DMS153 treated with DMSO at 0.1 percent for 48 hours (cell line): ENCODE data around the gene INTS7.
A peak's percentile ranks its signal among the peaks of the same experiment; 100 is the strongest.

Experiments used
- DNase-seq: peaks from one replicate; lab custom pipeline; 2025; ENCODE audit not compliant: unreplicated experiment; lab: John Stamatoyannopoulos, UW

INTS7 gene, protein sequence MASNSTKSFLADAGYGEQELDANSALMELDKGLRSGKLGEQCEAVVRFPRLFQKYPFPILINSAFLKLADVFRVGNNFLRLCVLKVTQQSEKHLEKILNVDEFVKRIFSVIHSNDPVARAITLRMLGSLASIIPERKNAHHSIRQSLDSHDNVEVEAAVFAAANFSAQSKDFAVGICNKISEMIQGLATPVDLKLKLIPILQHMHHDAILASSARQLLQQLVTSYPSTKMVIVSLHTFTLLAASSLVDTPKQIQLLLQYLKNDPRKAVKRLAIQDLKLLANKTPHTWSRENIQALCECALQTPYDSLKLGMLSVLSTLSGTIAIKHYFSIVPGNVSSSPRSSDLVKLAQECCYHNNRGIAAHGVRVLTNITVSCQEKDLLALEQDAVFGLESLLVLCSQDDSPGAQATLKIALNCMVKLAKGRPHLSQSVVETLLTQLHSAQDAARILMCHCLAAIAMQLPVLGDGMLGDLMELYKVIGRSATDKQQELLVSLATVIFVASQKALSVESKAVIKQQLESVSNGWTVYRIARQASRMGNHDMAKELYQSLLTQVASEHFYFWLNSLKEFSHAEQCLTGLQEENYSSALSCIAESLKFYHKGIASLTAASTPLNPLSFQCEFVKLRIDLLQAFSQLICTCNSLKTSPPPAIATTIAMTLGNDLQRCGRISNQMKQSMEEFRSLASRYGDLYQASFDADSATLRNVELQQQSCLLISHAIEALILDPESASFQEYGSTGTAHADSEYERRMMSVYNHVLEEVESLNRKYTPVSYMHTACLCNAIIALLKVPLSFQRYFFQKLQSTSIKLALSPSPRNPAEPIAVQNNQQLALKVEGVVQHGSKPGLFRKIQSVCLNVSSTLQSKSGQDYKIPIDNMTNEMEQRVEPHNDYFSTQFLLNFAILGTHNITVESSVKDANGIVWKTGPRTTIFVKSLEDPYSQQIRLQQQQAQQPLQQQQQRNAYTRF

DNA sequence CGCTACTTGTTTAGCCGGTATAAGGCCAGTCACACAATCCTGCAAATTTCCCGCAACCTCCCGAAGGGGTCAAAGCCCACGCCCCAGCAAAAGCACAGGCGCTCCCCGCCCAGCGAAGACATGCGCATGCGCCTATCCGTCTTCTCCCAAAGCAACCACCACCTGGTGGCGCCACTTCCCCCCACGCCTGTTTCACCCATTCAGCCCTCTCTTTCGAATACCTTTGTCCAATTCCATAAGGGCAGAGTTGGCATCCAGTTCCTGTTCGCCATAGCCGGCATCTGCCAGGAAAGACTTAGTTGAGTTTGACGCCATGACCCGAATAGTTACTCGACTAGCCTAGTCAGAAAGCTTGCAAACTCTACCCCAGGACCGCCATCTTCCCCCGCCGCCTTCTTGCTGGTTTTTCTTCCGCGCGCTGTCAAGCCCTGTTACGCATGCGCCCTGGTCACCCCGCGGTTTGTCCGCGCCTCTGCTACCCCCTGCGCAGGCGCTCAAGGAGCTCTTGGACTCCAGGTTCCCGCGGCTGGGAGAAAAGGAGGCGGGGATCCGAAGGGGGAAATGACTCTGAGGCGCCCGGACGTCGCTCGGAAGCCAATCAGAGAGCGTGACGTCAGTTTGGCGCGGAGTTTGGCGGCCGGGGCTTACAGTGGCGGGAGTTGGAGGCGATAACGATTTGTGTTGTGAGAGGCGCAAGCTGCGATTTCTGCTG lies at the start of gene INTS7, which contains the start of gene DTL:
TSS of gene INTS7 (minus strand) at position 435 of the 712 bp plus-strand sequence. CDS start at position 315, 120 bp downstream.
TSS of gene DTL (plus strand) at position 626 of the 712 bp plus-strand sequence. CDS start 143 bp downstream, outside the sequence.
- peak; percentile 100 for DNase-seq

DNA sequence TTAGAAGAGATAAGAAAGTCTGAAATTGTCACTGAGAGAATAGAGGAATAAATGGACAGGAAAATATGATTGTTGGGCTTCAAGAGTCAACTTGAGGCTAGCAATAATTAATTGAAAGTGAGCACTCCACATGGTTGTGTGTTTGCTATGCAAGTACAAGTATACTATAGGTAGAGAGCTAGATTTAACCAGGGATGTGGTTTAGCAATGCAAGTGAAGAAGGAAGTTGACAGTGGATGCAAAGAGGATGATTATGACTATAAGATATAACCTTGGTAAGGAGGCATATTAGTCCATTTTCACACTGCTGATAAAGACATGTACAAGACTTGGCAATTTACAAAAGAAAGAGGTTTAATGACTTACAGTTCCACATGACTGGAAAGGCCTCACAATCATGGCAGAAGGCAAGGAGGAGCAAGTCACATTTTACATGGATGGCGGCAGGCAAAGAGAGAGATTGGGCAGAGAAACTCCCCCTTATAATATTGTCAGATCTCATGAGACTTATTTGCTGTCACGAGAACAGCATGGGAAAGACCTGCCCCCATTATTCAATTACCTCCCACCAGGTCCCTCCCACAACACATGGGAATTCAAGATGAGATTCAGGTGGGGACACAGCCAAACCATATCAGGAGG lies 47.5 kb upstream of the INTS7 start:
- DNase-seq, result no peak

DNA sequence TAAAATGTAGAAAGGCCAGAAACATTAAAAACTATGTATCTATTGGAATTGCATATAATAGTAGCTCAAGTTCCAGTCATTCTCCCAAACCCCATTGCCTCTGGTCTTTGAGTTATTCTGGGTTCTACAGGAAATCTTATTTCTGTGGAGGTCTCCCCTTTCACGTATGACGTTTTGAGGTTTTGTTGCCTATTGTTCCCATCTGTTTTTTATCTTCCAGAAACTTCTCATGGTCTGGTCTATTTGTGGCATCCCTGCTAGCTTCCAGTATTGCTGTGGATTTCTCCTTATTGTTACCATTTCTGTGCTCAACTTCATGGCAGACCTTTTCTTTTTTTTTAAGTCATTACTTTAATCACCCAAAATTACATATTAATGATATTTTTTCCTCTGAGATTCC lies 43.5 kb upstream of the INTS7 start:
- no peak for DNase-seq

DNA sequence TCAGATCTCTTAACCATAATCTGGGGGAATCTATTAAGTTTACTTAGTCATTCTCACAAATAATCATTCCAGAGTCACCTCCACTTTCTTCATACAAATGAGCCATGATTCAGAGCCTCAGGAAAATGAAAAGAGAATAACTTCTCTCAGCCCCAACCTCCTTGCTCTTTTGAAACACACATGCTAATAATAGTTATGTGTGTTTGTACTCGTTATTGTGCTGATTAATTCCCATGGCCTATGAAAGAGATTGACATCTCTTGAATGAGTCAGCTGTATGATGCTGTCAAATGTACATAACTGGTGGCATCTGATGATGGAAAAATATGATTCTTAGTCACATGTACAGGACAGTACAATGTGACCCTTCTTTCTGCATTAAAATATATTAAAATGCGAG lies 41.7 kb upstream of the INTS7 start:
- no peak for DNase-seq

DNA sequence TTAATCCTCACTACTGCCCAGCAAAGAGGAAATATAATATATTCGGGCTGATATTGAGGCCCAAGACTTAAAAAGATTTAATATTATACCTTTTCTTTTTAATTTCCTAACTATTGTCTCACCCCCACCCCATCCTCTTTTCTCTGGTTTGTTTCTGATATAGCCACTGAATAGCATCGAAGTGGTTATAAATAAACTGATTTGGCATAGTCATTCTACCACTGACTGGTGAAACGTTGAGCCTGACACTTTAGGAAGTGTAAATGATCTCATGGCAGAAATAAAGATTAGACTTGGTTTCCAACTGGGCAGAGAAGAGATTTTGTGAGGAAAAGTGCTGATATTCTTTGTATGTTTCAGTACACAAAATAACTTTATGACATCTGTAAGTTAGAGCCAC lies 39.5 kb upstream of the INTS7 start:
- no peak for DNase-seq

DNA sequence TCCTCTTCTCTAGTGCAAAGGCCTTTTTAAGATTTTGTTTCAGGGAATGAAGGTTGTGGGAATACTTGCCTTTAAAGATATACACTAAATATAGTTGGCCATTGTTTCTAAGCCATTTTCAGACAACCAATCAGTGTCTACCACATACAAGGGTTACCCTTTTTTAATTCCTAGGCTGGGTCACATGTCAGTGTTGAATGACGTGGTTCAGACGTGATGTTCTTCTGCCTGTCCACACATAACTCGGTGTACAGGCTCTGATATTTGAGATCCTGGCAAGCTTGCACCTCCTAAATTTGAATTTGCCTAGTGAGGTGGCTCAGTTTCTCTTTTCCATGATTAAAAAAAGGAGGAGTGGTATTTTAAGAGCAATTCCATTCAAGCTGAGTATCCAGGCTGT lies 39.0 kb upstream of the INTS7 start:
- no peak for DNase-seq

DNA sequence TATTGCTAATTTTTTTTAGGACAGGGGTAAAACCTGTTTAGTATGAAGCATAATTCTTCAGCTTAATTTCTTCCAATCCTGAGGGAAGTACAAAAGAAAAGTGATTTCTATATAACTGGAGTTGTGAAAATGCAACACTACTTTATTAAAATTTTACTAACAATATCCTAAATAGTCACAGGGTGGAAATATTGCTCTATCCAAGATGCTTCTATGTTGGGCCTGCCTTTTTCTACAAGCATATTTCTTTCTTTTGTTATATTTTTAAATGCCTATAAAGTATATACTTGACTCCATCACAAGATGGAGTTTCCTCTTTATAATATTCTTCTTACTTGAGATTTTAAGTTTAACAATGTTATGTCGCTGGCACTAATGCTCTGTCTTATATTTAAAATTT lies 38.1 kb upstream of the INTS7 start:
- no peak for DNase-seq

DNA sequence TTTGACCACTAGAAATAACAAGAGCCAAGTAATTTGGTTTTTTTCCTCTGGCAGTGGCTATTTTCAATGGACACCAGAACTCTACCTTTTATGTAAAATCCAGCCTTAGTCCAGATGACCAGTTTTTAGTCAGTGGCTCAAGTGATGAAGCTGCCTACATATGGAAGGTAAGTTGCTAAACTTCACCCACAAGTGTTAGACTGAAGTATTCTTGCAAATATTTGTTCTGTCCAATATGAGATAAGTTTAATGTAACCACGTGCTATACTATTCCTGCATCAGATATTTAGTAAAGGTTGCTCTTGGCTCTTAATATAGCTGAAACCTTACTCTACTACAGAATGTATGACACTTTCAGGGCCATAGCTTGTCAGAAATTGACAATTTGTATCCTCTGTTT lies 36.7 kb upstream of the INTS7 start:
- no peak for DNase-seq

DNA sequence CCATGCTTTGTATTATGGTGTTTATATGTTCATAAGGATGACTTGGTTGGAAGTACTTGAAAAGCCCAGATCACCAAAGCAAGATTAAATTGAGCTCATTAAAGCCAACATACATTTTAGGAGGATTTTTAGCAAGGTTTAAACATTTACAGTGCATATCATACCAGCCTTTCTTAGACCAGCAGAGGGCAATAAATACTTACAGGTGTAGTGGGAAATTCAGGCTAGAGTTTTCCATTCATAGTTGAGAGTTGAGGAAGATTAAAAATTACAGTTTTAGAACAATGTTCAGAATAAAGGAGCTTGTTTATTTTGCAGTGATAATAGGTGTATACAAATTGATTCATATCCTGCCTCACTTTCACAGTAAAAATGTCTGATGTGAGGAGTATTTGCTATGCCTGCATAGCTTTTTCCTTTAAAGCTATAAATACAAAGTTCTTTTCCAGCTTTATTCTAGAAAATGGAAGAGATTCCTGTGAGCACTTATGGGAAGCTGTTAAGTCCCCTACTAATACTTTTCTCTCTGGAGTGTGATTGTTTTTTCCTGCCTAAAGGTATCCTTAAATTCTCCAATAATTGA lies 35.5 kb upstream of the INTS7 start:
- DNase-seq, result peak; percentile 41

DNA sequence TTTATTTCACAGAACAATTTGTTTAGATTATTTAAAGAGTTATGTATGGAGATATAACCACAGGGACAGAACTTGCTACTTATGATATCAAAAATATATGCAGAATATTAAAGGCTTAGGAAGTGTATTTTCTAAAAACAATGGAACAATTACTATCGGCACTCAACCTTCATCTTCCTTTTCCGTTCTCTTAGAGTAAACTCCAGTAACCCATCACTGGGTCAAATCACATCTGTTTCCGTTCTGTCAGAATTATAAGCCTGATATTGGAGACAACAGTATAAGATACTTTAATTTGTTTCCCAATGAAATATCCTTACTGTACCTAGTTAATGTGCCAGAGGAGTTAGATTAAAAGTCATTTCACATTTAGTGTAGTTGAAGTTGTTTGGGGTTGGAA lies 32.4 kb upstream of the INTS7 start:
- DNase-seq, result no peak

DNA sequence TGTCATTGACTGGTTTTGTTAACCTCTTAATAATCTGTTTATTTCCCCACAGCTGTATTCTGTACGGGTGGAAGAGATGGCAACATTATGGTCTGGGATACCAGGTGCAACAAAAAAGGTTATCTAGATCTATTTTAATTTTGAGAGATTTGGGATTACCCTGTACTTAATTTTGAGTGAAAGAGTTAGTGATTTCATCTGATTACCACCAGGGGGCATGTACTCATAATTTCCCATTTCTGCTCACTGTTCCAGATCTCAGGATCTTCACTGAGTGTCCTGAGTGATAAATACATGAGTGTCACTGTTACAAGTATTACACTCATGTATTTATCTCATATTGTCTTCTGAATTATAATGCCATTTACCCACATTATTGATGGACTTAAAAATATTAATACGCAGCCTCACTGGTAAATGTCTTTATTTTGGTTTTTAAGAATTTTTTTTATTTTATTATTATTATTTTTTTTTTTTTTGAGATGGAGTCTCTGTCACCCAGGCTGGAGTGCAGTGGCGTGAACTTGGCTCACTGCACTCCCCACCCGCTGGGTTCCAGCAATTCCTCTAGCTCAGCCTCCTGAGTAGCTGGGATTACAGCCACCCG lies 27.6 kb upstream of the INTS7 start:
- DNase-seq, result peak; percentile 44

DNA sequence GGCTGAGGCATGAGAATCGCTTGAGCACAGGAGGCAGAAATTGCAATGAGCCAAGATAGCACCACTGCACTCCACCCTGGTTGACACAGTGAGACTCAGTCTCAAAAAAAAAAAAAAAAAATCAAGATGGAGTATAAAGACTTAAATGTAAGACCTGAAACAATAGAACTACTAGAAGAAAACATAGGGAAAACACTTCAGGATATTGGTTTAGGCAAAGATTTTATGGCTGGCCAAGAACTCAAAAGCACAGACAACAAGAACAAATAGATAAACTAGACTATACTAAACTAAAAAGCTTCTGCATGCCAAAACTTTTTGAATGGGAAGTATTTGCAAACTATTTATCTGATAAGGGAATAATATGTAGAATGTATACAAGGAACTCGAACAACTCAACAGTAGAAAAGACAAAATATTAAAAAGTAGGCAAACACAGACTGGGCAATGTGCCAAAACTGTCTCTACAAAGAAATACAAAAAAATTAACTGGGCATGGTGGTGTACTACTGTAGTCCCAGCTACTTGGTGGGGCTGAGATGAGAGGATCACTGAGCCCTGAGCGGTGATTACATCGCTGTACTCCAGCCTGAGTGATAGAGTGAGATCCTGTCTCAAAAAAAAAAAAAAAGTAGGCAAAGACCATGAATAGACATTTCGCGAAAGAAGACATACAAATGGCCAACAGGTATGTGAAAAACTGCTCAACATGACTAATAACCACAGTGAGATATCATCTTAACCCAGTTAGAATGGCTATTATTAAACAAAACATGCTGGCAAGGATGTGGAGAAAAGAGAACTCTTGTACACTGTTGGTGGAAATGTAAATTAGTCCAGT lies 25.5 kb upstream of the INTS7 start:
- DNase-seq, result no peak

DNA sequence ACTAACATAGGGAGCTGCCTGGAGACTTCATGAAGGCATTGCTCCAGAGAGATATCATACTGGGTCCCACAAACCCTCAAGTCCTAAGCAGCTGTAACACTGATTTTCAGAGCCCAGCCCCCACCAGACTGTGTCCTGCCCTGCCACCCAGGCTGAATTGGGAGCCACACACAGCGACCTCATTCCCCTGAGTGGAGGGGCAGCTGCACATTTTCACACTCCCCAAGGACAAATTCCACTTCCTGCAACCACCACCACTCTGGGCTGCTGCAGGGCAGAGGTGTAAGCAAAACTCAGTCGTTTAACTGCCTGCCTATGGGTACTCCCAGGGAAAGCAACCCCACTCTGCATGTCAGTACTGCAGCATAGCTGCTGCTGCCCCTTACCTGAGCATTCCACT lies 20.0 kb upstream of the INTS7 start:
- DNase-seq, result no peak

DNA sequence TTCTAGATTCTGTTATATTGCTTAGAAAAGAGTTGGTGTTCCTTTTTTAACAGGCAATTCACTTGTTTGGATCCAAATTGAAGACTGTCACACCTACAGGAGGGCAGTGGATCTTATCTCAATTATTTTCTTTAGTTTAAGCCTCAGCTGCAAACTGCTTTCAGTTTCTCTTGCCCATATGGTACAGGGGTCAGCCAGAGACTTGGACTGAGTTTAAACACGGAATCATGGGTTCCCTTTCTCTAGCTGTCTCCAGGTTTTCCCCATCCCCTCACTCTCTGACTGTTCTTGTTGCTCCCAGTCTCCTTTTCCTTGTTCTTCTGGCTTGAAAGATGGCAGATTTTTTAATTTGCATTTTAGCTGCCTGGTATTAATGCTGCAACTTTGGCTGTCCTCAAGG lies 18.6 kb upstream of the INTS7 start:
- no peak for DNase-seq

DNA sequence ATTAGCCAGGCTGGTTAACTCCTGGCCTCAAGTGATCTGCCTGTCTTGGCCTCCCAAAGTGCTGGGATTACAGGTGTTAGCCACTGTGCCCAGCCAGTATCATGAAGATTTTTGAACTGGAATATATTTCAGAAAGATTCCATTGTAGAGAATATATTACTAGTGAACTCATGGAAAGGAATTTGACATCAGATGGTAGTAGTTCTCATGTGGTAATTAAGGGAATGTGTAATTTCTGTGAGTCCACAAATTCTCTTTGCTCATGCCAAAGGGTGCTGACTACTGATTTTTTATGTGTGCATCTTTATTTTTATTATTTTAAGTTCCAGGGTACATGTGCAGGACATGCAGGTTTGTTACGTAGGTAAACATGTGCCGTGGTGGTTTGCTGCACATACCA lies 10.6 kb upstream of the INTS7 start:
- DNase-seq, result no peak

DNA sequence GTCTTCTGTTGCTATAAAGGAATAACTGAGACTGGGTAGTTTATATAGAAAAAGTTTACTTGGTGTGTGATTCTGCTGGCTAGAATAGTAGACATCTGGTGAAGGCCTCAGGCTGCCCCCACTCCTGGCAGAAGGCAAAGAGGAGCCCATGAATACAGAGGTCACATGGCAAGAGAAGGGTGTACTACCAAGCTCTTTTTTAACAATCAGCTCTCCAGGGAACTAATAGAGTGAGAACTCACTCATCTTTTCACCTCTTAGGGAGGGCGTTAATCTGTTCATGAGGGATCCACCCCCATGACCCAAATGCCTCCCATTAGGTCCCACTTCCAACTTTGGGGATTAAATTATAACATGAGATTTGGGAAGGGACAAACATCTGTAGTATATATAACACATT lies 9.5 kb upstream of the INTS7 start:
- DNase-seq, result no peak

DNA sequence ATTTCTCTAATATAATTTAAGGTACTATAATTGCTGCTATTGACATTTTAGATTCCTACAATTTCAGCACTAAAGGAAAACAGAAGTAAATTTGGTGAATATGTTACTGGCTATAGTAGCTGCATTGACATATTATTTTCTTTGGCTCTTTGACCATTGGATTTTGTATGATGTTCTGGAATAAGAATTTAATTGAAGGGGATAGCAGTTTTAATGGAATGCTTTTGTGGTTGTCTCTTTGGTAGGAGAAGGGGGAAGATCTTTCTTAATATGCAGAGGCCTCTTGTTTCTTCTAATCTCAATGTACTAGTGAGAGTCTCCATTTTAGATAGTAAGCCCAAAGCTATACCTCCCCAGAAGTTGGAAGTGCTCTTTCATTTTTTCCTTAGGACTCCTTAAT lies 7.1 kb upstream of the INTS7 start:
- DNase-seq, result no peak

DNA sequence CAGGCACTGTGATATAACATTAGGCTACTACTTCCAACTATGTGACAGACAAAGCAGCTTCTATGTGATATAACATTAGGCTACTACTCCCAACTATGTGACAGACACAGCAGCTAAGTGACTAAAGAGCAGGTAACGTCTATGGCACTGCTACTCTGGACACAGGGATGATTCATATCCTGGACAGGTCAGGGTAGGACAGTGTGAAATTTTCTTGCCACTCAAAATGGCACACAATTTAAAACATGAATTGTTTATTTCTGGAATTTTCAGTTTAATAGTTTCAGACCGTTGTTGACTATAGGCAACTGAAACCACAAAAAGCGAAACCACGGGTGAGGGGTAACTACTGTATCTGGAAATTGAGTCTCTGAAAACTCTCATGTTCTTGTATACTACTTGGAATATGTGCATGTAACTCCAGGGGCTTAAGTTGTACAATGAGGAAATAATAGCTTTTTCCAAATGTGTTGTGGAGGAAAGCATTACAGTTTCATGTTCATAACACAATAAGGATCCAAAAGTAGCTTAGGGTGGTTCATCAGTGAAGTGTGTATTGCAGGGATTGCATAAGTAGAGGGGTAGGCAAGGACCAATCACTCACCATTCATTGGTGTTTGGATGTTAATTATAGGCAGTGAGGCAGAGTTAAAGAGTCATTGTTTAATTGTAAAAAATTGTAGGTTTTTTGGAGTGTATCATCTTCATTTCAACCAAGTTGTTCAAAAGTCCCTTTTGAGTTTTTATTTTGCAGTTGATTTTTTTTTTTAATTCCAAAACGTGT lies 5.5 kb upstream of the INTS7 start:
- no peak for DNase-seq
